Measurements from ENCODE around the gene LIN37.

LIN37 gene

GRCh38 chr19:35757749-35758608 lies 9.6 kb downstream of the LIN37 start, which contains the start of gene PROSER3:
PROSER3 (plus strand) TSS chr19:35758176; CDS start chr19:35758216, 40 bp downstream.
- Histone ChIP-seq H3K14ac (ENCODE audit: low read length) (peak within 1 kb of the TSS; percentile 91), H3K36me3 (ENCODE audit: control insufficient read depth in 1 of 2, insufficient read depth in 2 of 2, low read length in 2 of 2) (peaks cover 33 to 36% of the 10 kb centered on the region in 2 experiments), H2BK12ac (ENCODE audit: low read length) (peak within 1 kb of the TSS; percentile 83), H2BK120ac (ENCODE audit: insufficient read depth, low read length, poor library complexity) (peak within 1 kb of the TSS; percentile 93), H2BK5ac (ENCODE audit: low read depth, low read length, poor library complexity) (peak within 1 kb of the TSS; percentile 88), H3K4me3 (ENCODE audit: low read depth, low read length) (peak within 1 kb of the TSS; percentile 86), H3K79me2 (ENCODE audit: control insufficient read depth, insufficient read depth, low read length, poor library complexity) (peaks cover 6% of the 10 kb centered on the region), H3K79me1 (ENCODE audit: low read length) (peaks cover 27% of the 10 kb centered on the region), H2AFZ (ENCODE audit: insufficient read depth, low read length, poor library complexity) (peak within 1 kb of the TSS; percentile 75), H4K12ac (ENCODE audit: low read depth, low read length) (peak within 1 kb of the TSS; percentile 85), H4K91ac (ENCODE audit: low read depth, low read length) (peak within 1 kb of the TSS; percentile 95), H3K23ac (ENCODE audit: low read length) (no peak within 1 kb of the TSS), H3K27me3 (ENCODE audit: insufficient read depth, low read length) (no peaks in the 10 kb centered on the region), H3K9me3 (ENCODE audit: insufficient read depth, low read depth, low read length) (peaks cover 4% of the 10 kb centered on the region), H3K9ac (ENCODE audit: low read length) (peak within 1 kb of the TSS; percentile 90), H3K4me2 (ENCODE audit: low read length) (peak within 1 kb of the TSS; percentile 69), H3K27ac (ENCODE audit: low read depth, low read length) (peak within 1 kb of the TSS; percentile 93), H4K8ac (ENCODE audit: low read depth, low read length) (peak within 1 kb of the TSS; percentile 93), H3K18ac (ENCODE audit: low read length) (peak within 1 kb of the TSS; percentile 89), H3K4me1 (ENCODE audit: control insufficient read depth in 1 of 2, insufficient read depth in 2 of 2, low read length in 2 of 2) (peaks cover 29 to 31% of the 10 kb centered on the region in 2 experiments), H3K4ac (ENCODE audit: low read depth, low read length) (peak within 1 kb of the TSS; percentile 71), H2AK5ac (ENCODE audit: low read length) (peak within 1 kb of the TSS; percentile 91)
- WGBS (ENCODE audit: extremely low coverage, insufficient coverage, insufficient read length), result no CpG with 5 or more reads among the region's 53 CpGs
- DNase-seq, result peak; percentile 99

GRCh38 chr19:35759697-35760096 lies 11.3 kb downstream of the LIN37 start:
- Histone ChIP-seq H3K36me3 (ENCODE audit: control insufficient read depth in 1 of 2, insufficient read depth in 2 of 2, low read length in 2 of 2) (peaks cover 25 to 28% of the 10 kb centered on the region in 2 experiments), H2AFZ (ENCODE audit: insufficient read depth, low read length, poor library complexity) (no peak overlapping the region), H3K23ac (ENCODE audit: low read length) (no peak overlapping the region), H3K9me3 (ENCODE audit: insufficient read depth, low read depth, low read length) (no peaks in the 10 kb centered on the region), H3K27me3 (ENCODE audit: insufficient read depth, low read length) (no peaks in the 10 kb centered on the region), H4K12ac (ENCODE audit: low read depth, low read length) (no peak overlapping the region), H2BK12ac (ENCODE audit: low read length) (no peak overlapping the region), H3K4me3 (ENCODE audit: low read depth, low read length) (no peak overlapping the region), H3K27ac (ENCODE audit: low read depth, low read length) (no peak overlapping the region), H2AK5ac (ENCODE audit: low read length) (no peak overlapping the region), H3K4ac (ENCODE audit: low read depth, low read length) (no peak overlapping the region), H3K79me2 (ENCODE audit: control insufficient read depth, insufficient read depth, low read length, poor library complexity) (peaks cover 6% of the 10 kb centered on the region), H3K4me1 (ENCODE audit: control insufficient read depth in 1 of 2, insufficient read depth in 2 of 2, low read length in 2 of 2) (peaks cover 26 to 31% of the 10 kb centered on the region in 2 experiments), H3K79me1 (ENCODE audit: low read length) (peaks cover 27% of the 10 kb centered on the region), H2BK5ac (ENCODE audit: low read depth, low read length, poor library complexity) (no peak overlapping the region), H3K14ac (ENCODE audit: low read length) (no peak overlapping the region), H3K9ac (ENCODE audit: low read length) (no peak overlapping the region), H4K8ac (ENCODE audit: low read depth, low read length) (no peak overlapping the region), H3K4me2 (ENCODE audit: low read length) (no peak overlapping the region), H2BK120ac (ENCODE audit: insufficient read depth, low read length, poor library complexity) (no peak overlapping the region), H4K91ac (ENCODE audit: low read depth, low read length) (no peak overlapping the region), H3K18ac (ENCODE audit: low read length) (no peak overlapping the region)
- WGBS (ENCODE audit: extremely low coverage, insufficient coverage, insufficient read length), result no CpG with 5 or more reads among the region's 2 CpGs
- DNase-seq, result no peak

GRCh38 chr19:35760711-35761349 lies 12.5 kb downstream of the LIN37 start:
- no peak overlapping the region for H3K14ac ChIP-seq (ENCODE audit: low read length)
- H3K36me3 ChIP-seq (ENCODE audit: control insufficient read depth in 1 of 2, insufficient read depth in 2 of 2, low read length in 2 of 2), result peaks cover 27 to 36% of the 10 kb centered on the region in 2 experiments
- no peak overlapping the region for H2BK5ac ChIP-seq (ENCODE audit: low read depth, low read length, poor library complexity)
- H2BK12ac ChIP-seq (ENCODE audit: low read length), result no peak overlapping the region
- H2AFZ ChIP-seq (ENCODE audit: insufficient read depth, low read length, poor library complexity), result no peak overlapping the region
- H3K23ac ChIP-seq (ENCODE audit: low read length), result no peak overlapping the region
- no peak overlapping the region for H3K27ac ChIP-seq (ENCODE audit: low read depth, low read length)
- DNase-seq, result no peak
- WGBS (ENCODE audit: extremely low coverage, insufficient coverage, insufficient read length), result no CpG with 5 or more reads among the region's 4 CpGs
- H3K9me3 ChIP-seq (ENCODE audit: insufficient read depth, low read depth, low read length), result no peaks in the 10 kb centered on the region
- H4K12ac ChIP-seq (ENCODE audit: low read depth, low read length), result no peak overlapping the region
- no peaks in the 10 kb centered on the region for H3K27me3 ChIP-seq (ENCODE audit: insufficient read depth, low read length)
- no peak overlapping the region for H4K8ac ChIP-seq (ENCODE audit: low read depth, low read length)
- peaks cover 16 to 20% of the 10 kb centered on the region in 2 experiments for H3K4me1 ChIP-seq (ENCODE audit: control insufficient read depth in 1 of 2, insufficient read depth in 2 of 2, low read length in 2 of 2)
- H3K4me3 ChIP-seq (ENCODE audit: low read depth, low read length), result no peak overlapping the region
- H3K9ac ChIP-seq (ENCODE audit: low read length), result no peak overlapping the region
- H2BK120ac ChIP-seq (ENCODE audit: insufficient read depth, low read length, poor library complexity), result no peak overlapping the region
- H3K18ac ChIP-seq (ENCODE audit: low read length), result no peak overlapping the region
- peaks cover 6% of the 10 kb centered on the region for H3K79me2 ChIP-seq (ENCODE audit: control insufficient read depth, insufficient read depth, low read length, poor library complexity)
- H3K4ac ChIP-seq (ENCODE audit: low read depth, low read length), result no peak overlapping the region
- no peak overlapping the region for H2AK5ac ChIP-seq (ENCODE audit: low read length)
- peaks cover 20% of the 10 kb centered on the region for H3K79me1 ChIP-seq (ENCODE audit: low read length)
- no peak overlapping the region for H3K4me2 ChIP-seq (ENCODE audit: low read length)
- H4K91ac ChIP-seq (ENCODE audit: low read depth, low read length), result no peak overlapping the region

- Histone ChIP-seq H2BK120ac (ENCODE audit: insufficient read depth, low read length, poor library complexity) (no peak overlapping the region), H2AK5ac (ENCODE audit: low read length) (no peak overlapping the region), H3K18ac (ENCODE audit: low read length) (no peak overlapping the region), H3K23ac (ENCODE audit: low read length) (no peak overlapping the region), H3K36me3 (ENCODE audit: control insufficient read depth in 1 of 2, insufficient read depth in 2 of 2, low read length in 2 of 2) (peaks cover 46 to 60% of the 10 kb centered on the region in 2 experiments), H3K4ac (ENCODE audit: low read depth, low read length) (no peak overlapping the region), H3K4me1 (ENCODE audit: control insufficient read depth in 1 of 2, insufficient read depth in 2 of 2, low read length in 2 of 2) (peaks cover 0 to 4% of the 10 kb centered on the region in 2 experiments), H4K91ac (ENCODE audit: low read depth, low read length) (no peak overlapping the region), H3K27me3 (ENCODE audit: insufficient read depth, low read length) (no peaks in the 10 kb centered on the region), H2BK5ac (ENCODE audit: low read depth, low read length, poor library complexity) (no peak overlapping the region), H3K79me1 (ENCODE audit: low read length) (no peaks in the 10 kb centered on the region), H4K12ac (ENCODE audit: low read depth, low read length) (no peak overlapping the region), H3K79me2 (ENCODE audit: control insufficient read depth, insufficient read depth, low read length, poor library complexity) (no peaks in the 10 kb centered on the region), H3K4me3 (ENCODE audit: low read depth, low read length) (no peak overlapping the region), H2AFZ (ENCODE audit: insufficient read depth, low read length, poor library complexity) (no peak overlapping the region), H4K8ac (ENCODE audit: low read depth, low read length) (no peak overlapping the region), H3K4me2 (ENCODE audit: low read length) (no peak overlapping the region), H2BK12ac (ENCODE audit: low read length) (no peak overlapping the region), H3K14ac (ENCODE audit: low read length) (no peak overlapping the region), H3K9ac (ENCODE audit: low read length) (no peak overlapping the region), H3K9me3 (ENCODE audit: insufficient read depth, low read depth, low read length) (peaks cover 2% of the 10 kb centered on the region), H3K27ac (ENCODE audit: low read depth, low read length) (no peak overlapping the region)
- no CpG with 5 or more reads among the region's 17 CpGs for WGBS (ENCODE audit: extremely low coverage, insufficient coverage, insufficient read length)
- peak; percentile 77 to 88 for DNase-seq
These were observed 16.3 kb downstream of the LIN37 start for GRCh38 chr19:35764432-35765315.
